ENCODE data around the gene PRSS12.

DNA sequence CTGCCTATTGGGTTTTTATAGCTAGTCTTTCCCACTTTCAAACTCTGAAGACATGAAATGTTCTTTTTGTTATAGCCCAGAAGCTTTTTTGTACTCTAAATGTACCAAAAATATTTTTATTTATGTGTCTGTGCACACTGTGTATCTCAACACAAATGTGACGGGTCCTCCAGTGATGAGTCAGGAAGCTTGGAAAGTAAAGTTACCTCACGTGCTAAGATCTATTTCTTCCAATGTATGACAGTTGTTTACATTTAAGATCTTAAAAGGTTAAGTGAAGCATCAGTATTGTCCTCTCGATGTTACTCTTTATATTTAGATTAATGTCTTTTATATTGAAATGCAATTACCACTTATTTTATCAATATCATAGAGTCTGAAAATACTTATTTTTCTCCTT, 29.1 kb upstream of the PRSS12 start:
- TF ChIP-seq, protein P1, sequence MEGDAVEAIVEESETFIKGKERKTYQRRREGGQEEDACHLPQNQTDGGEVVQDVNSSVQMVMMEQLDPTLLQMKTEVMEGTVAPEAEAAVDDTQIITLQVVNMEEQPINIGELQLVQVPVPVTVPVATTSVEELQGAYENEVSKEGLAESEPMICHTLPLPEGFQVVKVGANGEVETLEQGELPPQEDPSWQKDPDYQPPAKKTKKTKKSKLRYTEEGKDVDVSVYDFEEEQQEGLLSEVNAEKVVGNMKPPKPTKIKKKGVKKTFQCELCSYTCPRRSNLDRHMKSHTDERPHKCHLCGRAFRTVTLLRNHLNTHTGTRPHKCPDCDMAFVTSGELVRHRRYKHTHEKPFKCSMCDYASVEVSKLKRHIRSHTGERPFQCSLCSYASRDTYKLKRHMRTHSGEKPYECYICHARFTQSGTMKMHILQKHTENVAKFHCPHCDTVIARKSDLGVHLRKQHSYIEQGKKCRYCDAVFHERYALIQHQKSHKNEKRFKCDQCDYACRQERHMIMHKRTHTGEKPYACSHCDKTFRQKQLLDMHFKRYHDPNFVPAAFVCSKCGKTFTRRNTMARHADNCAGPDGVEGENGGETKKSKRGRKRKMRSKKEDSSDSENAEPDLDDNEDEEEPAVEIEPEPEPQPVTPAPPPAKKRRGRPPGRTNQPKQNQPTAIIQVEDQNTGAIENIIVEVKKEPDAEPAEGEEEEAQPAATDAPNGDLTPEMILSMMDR (IDR thresholded peaks at IDR 0.05): no peak
- no peak for TF ChIP-seq EZH2 (IDR thresholded peaks at IDR 0.05; ENCODE audit: borderline replicate concordance, insufficient read depth, low read depth, low read length, poor library complexity, severe bottlenecking)
